Measurements from ENCODE around the gene MPP2. TPM values are rescaled to one million over a fixed set of nuclear protein-coding genes. Genes with fewer than 3 reads are reported as not detected.
"Not testable (repeated sequence)": the region's sequence is repeated elsewhere in the genome, so short reads cannot be mapped to it uniquely, and the experiment has no call there.

MPP2 gene
- total and polyA plus RNA-seq, 4 donors, result 12.1 to 43.4 (median 31.2) TPM

GRCh38 chr17:43897831-43898230 is 9.5 kb downstream of the MPP2 start:
- Histone ChIP-seq H3K4me1 (ENCODE audit: control insufficient read depth, insufficient read depth, low read length) (peaks cover 29% of the 10 kb centered on the region), H3K27ac (ENCODE audit: low read depth, low read length) (no peak overlapping the region), H3K9me3 (ENCODE audit: control insufficient read depth, insufficient read depth, low read length) (no peaks in the 10 kb centered on the region), H3K36me3 (ENCODE audit: control insufficient read depth, insufficient read depth, low read length) (peaks cover 38% of the 10 kb centered on the region), H3K4me3 (ENCODE audit: low read depth, low read length) (no peak overlapping the region), H3K27me3 (ENCODE audit: control insufficient read depth, insufficient read depth, low read length) (no peaks in the 10 kb centered on the region)
- no peak for DNase-seq (ENCODE audit: low read depth in 4 of 6, low spot score in 6 of 6)
- WGBS (ENCODE audit: insufficient coverage), result 97% methylated on average over 3 of the region's 3 CpGs

- peaks cover 38% of the 10 kb centered on the region for H3K36me3 ChIP-seq (ENCODE audit: control insufficient read depth, insufficient read depth, low read length)
- WGBS (ENCODE audit: insufficient coverage), result no CpG with 5 or more reads among the region's 4 CpGs
- not testable (repeated sequence) for H3K9me3 ChIP-seq (ENCODE audit: control insufficient read depth, insufficient read depth, low read length); H3K27ac ChIP-seq (ENCODE audit: low read depth, low read length); DNase-seq (ENCODE audit: low read depth in 4 of 6, low spot score in 6 of 6); H3K4me3 ChIP-seq (ENCODE audit: low read depth, low read length); H3K4me1 ChIP-seq (ENCODE audit: control insufficient read depth, insufficient read depth, low read length); H3K27me3 ChIP-seq (ENCODE audit: control insufficient read depth, insufficient read depth, low read length)
Measured at GRCh38 chr17:43894494-43894893, 12.8 kb downstream of the MPP2 start.

GRCh38 chr17:43892647-43892952 is 14.7 kb downstream of the MPP2 start:
- DNase-seq (ENCODE audit: low read depth in 4 of 6, low spot score in 6 of 6), result no peak
- no peaks in the 10 kb centered on the region for H3K4me1 ChIP-seq (ENCODE audit: control insufficient read depth, insufficient read depth, low read length)
- WGBS (ENCODE audit: insufficient coverage), result 20% methylated on average over 1 of the region's 4 CpGs
- H3K9me3 ChIP-seq (ENCODE audit: control insufficient read depth, insufficient read depth, low read length), result no peaks in the 10 kb centered on the region
- H3K4me3 ChIP-seq (ENCODE audit: low read depth, low read length), result no peak overlapping the region
- H3K36me3 ChIP-seq (ENCODE audit: control insufficient read depth, insufficient read depth, low read length), result peaks cover 29% of the 10 kb centered on the region
- no peak overlapping the region for H3K27ac ChIP-seq (ENCODE audit: low read depth, low read length)
- no peaks in the 10 kb centered on the region for H3K27me3 ChIP-seq (ENCODE audit: control insufficient read depth, insufficient read depth, low read length)

- Histone ChIP-seq H3K36me3 (ENCODE audit: control insufficient read depth, insufficient read depth, low read length) (peaks cover 25% of the 10 kb centered on the region), H3K9me3 (ENCODE audit: control insufficient read depth, insufficient read depth, low read length) (no peaks in the 10 kb centered on the region), H3K4me3 (ENCODE audit: low read depth, low read length) (no peak overlapping the region), H3K27ac (ENCODE audit: low read depth, low read length) (no peak overlapping the region), H3K27me3 (ENCODE audit: control insufficient read depth, insufficient read depth, low read length) (no peaks in the 10 kb centered on the region), H3K4me1 (ENCODE audit: control insufficient read depth, insufficient read depth, low read length) (no peaks in the 10 kb centered on the region)
- no peak for DNase-seq (ENCODE audit: low read depth in 4 of 6, low spot score in 6 of 6)
- 84% methylated on average over 4 of the region's 5 CpGs for WGBS (ENCODE audit: insufficient coverage)
Measured at GRCh38 chr17:43891851-43892646, 15.3 kb downstream of the MPP2 start.

DNA sequence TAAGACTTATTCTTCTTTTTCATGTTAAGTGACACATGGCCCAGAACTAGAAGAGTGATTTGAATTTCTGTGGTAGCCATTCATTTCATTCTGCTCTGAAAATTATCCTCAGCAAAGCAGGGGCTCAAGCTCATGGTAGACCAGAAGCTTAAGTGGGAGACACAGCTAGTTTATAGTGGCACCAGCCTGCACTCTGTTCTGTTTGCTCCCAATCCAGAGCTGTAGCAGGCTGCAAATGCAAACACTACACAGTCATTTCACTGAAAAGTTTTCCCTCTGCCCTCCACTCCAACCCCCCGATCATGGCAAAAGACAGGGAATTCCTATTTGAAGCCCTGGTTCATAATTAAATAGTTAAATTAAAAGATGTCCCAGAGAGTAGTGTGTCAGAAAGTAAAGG is 17.1 kb downstream of the MPP2 start:
- Histone ChIP-seq H3K27me3 (ENCODE audit: control insufficient read depth, insufficient read depth, low read length) (no peaks in the 10 kb centered on the region), H3K9me3 (ENCODE audit: control insufficient read depth, insufficient read depth, low read length) (no peaks in the 10 kb centered on the region), H3K4me3 (ENCODE audit: low read depth, low read length) (no peak overlapping the region), H3K36me3 (ENCODE audit: control insufficient read depth, insufficient read depth, low read length) (peaks cover 12% of the 10 kb centered on the region), H3K27ac (ENCODE audit: low read depth, low read length) (no peak overlapping the region), H3K4me1 (ENCODE audit: control insufficient read depth, insufficient read depth, low read length) (no peaks in the 10 kb centered on the region)
- no CpG with 5 or more reads among the region's 1 CpG for WGBS (ENCODE audit: insufficient coverage)
- DNase-seq (ENCODE audit: low read depth in 4 of 6, low spot score in 6 of 6), result no peak

GRCh38 chr17:43888548-43888947 is 18.8 kb downstream of the MPP2 start:
- peaks cover 7% of the 10 kb centered on the region for H3K36me3 ChIP-seq (ENCODE audit: control insufficient read depth, insufficient read depth, low read length)
- no peaks in the 10 kb centered on the region for H3K27me3 ChIP-seq (ENCODE audit: control insufficient read depth, insufficient read depth, low read length)
- WGBS (ENCODE audit: insufficient coverage), result 72% methylated on average over 4 of the region's 4 CpGs
- H3K27ac ChIP-seq (ENCODE audit: low read depth, low read length), result no peak overlapping the region
- DNase-seq (ENCODE audit: low read depth in 4 of 6, low spot score in 6 of 6), result no peak
- H3K4me3 ChIP-seq (ENCODE audit: low read depth, low read length), result no peak overlapping the region
- no peaks in the 10 kb centered on the region for H3K4me1 ChIP-seq (ENCODE audit: control insufficient read depth, insufficient read depth, low read length)
- no peaks in the 10 kb centered on the region for H3K9me3 ChIP-seq (ENCODE audit: control insufficient read depth, insufficient read depth, low read length)

DNA sequence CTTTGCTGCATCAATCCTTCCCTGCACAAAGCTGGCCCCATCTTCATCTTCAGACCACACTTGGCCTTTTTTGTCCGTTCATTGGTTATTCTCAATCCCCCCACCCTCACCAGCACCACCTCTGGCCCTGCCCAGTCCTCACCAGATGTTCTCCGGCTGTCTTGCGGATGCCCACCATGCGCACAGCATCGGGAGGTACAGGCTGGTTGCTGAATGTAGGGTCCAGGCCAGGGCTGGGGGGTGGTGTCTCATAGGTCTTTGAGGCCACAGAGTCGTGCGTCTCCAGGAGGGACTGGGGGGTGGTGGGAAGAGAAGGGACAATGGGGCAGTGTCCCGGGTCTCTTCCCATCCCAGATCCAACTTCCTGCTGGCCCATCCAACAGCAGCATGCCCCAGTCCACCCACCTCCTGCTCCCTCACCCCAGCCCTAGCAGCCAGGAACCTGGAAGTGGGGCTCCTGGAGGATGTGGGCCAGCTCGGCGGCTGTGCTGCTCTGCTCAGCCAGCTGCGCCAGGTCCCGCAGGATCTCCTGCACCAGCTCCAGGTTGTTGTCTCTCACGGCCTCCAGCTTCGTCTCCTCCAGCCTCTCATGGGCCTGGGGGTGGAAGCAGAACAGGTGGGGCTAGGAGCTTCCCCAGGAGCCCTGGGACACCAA is 24.4 kb downstream of the MPP2 start:
- Histone ChIP-seq H3K36me3 (ENCODE audit: control insufficient read depth, insufficient read depth, low read length) (peaks cover 53% of the 10 kb centered on the region), H3K27ac (ENCODE audit: low read depth, low read length) (no peak overlapping the region), H3K4me1 (ENCODE audit: control insufficient read depth, insufficient read depth, low read length) (peaks cover 9% of the 10 kb centered on the region), H3K4me3 (ENCODE audit: low read depth, low read length) (no peak overlapping the region), H3K9me3 (ENCODE audit: control insufficient read depth, insufficient read depth, low read length) (no peaks in the 10 kb centered on the region), H3K27me3 (ENCODE audit: control insufficient read depth, insufficient read depth, low read length) (no peaks in the 10 kb centered on the region)
- DNase-seq (ENCODE audit: low read depth in 4 of 6, low spot score in 6 of 6), result no peak
- WGBS (ENCODE audit: insufficient coverage), result 91% methylated on average over 10 of the region's 14 CpGs

DNA sequence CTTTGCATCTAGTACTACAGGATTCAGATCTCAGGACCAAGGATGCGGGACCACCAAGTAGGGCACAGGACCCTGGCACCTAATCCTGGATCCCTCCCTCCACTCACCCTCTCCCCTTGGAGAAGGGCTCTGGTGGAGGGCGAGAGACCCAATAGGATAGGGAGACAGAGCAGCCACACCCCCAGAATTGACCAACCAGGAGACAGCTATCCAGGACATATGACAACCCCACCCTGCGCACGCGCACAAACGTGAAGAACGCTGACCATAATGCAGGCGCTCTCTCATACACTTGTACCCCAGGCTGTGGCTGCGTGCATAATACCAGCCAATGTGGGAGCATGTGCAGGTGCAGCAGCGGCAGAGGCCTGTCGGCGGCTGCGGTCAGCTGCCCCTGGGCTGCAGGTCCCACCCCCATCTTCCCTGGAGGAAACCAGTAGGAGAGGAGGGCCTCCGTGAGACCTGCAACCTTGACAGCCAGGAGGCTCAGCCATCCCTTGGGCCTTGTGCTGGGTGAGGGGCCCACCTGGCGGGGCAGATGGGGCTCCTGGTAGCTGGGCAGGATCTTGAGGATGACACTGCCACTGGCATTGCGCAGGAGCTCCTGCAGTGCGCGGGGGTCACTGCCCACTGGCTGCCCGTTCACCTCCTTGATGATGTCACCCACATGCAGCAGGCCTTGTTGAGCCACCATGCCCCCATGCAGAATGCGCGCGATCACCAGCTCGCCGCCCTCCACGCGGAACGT is 25.4 kb downstream of the MPP2 start:
- Histone ChIP-seq H3K27me3 (ENCODE audit: control insufficient read depth, insufficient read depth, low read length) (no peaks in the 10 kb centered on the region), H3K36me3 (ENCODE audit: control insufficient read depth, insufficient read depth, low read length) (peaks cover 63% of the 10 kb centered on the region), H3K4me1 (ENCODE audit: control insufficient read depth, insufficient read depth, low read length) (peaks cover 9% of the 10 kb centered on the region), H3K9me3 (ENCODE audit: control insufficient read depth, insufficient read depth, low read length) (no peaks in the 10 kb centered on the region), H3K4me3 (ENCODE audit: low read depth, low read length) (no peak overlapping the region), H3K27ac (ENCODE audit: low read depth, low read length) (no peak overlapping the region)
- WGBS (ENCODE audit: insufficient coverage), result 94% methylated on average over 17 of the region's 27 CpGs
- DNase-seq (ENCODE audit: low read depth in 4 of 6, low spot score in 6 of 6), result no peak

DNA sequence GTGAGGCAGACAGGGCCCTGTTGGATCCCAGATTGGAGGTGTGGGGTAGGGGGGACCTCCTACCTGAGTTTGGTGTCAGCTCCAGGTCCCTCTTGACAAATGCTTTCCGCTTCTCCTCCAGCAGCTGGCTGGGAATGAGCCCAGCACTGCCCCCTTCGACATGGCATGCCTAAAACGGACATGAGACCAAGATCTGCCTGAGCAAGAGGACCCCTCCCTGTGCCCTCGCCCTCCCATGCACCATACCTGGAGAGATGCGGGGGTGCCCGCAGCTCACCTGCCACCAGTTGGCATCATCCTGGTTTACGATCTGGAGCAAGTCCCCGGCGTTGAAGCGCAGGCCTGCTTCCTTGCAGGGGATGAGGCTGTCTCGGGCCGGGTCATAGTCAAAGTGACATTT is 26.2 kb downstream of the MPP2 start:
- H3K9me3 ChIP-seq (ENCODE audit: control insufficient read depth, insufficient read depth, low read length), result no peaks in the 10 kb centered on the region
- WGBS (ENCODE audit: insufficient coverage), result 98% methylated on average over 9 of the region's 12 CpGs
- H3K4me3 ChIP-seq (ENCODE audit: low read depth, low read length), result no peak overlapping the region
- H3K4me1 ChIP-seq (ENCODE audit: control insufficient read depth, insufficient read depth, low read length), result peaks cover 9% of the 10 kb centered on the region
- H3K36me3 ChIP-seq (ENCODE audit: control insufficient read depth, insufficient read depth, low read length), result peaks cover 70% of the 10 kb centered on the region
- H3K27me3 ChIP-seq (ENCODE audit: control insufficient read depth, insufficient read depth, low read length), result no peaks in the 10 kb centered on the region
- no peak for DNase-seq (ENCODE audit: low read depth in 4 of 6, low spot score in 6 of 6)
- H3K27ac ChIP-seq (ENCODE audit: low read depth, low read length), result no peak overlapping the region
